ENCODE measurements around the gene ZC3H12A. TPM values are rescaled to one million over a fixed set of nuclear protein-coding genes. Genes with fewer than 3 reads are reported as not detected.
A peak's percentile ranks its signal among the peaks of the same experiment; 100 is the strongest.

The ZC3H12A gene
- total and polyA plus RNA-seq, 2 of the 4 experiments (the other 2 are of a cell fraction): 3.8 to 14.2 TPM

GRCh38 chr1:37477946-37478345 is 3.6 kb downstream of the ZC3H12A start:
- Histone ChIP-seq H3K9me1 (ENCODE audit: insufficient read depth, low read length) (peaks cover 24% of the 10 kb centered on the region), H2BK20ac (ENCODE audit: low read depth, low read length) (peak overlapping the region; percentile 39), H3K18ac (ENCODE audit: low read depth, low read length) (peak overlapping the region; percentile 2; the same call in 1 of the 2 replicates), H3K36me3 (ENCODE audit: control insufficient read depth, insufficient read depth, low read length) (peaks cover 50% of the 10 kb centered on the region), H3K9me3 (ENCODE audit: control insufficient read depth, insufficient read depth, low read length) (no peaks in the 10 kb centered on the region), H2BK5ac (ENCODE audit: low read depth, low read length, poor library complexity, severe bottlenecking) (peak overlapping the region; percentile 97), H3K23ac (ENCODE audit: low read depth, low read length) (0 out of 2 replicates have a peak overlapping the region, but pooled peaks have one; percentile 41), H2AK9ac (replicated peaks; ENCODE audit: low read depth, low read length, poor library complexity) (peak overlapping the region; percentile 98), H3K4me1 (ENCODE audit: control insufficient read depth, insufficient read depth, low read length) (peaks cover 49% of the 10 kb centered on the region), H3K9ac (ENCODE audit: low read depth, low read length) (peak overlapping the region; percentile 83; the same call in 1 of the 2 replicates), H4K8ac (ENCODE audit: low read depth in 2 of 2, low read length in 2 of 2) (peak overlapping the region; percentile 86 to 95), H3K27me3 (ENCODE audit: control insufficient read depth, insufficient read depth, low read length) (no peaks in the 10 kb centered on the region), H4K5ac (ENCODE audit: low read depth, low read length) (no peak overlapping the region; the same call in 1 of the 2 replicates), H3K14ac (replicated peaks; ENCODE audit: low read depth, low read length) (peak overlapping the region; percentile 96; the same call in 1 of the 2 replicates), H3K56ac (ENCODE audit: extremely low read depth, insufficient read depth, low read length) (peak overlapping the region; percentile 72; the same call in 1 of the 2 replicates), H3K4me2 (ENCODE audit: low read depth, low read length) (peak overlapping the region; percentile 96), H3K4ac (ENCODE audit: low read depth, low read length) (peak overlapping the region; percentile 99), H3K4me3 (ENCODE audit: insufficient read depth, low read depth, low read length) (no peak overlapping the region), H2AK5ac (ENCODE audit: low read depth, low read length) (peak overlapping the region; percentile 90), H2BK120ac (ENCODE audit: low read depth, low read length) (peak overlapping the region; percentile 94), H2BK15ac (ENCODE audit: low read depth, low read length) (peak overlapping the region; percentile 83; the same call in 2 of the 3 replicates), H4K20me1 (ENCODE audit: insufficient read depth, low read length) (peaks cover 23% of the 10 kb centered on the region), H4K91ac (ENCODE audit: insufficient read depth, low read depth, low read length) (peak overlapping the region; percentile 95), H2AFZ (replicated peaks; ENCODE audit: low read length, poor library complexity) (no peak overlapping the region), H3K79me1 (ENCODE audit: low read depth in 1 of 2, low read length in 2 of 2) (peaks cover 30 to 80% of the 10 kb centered on the region in 2 experiments; a peak in 3 of 4 replicates), H3K27ac (ENCODE audit: insufficient read depth, low read length) (peak overlapping the region; percentile 94)
- ChIA-PET CTCF (interaction anchor here (0.6 to 3.8 kb wide), 4 partner anchors 9 to 1167 kb away, joined by 3 to 24 read pairs (median 4); no protein-coding TSS in a partner anchor), POLR2A (ENCODE audit: unreplicated experiment) (no interaction called here)
- DNase-seq (no peak), ATAC-seq (ENCODE audit: low read depth) (no peak)
- dilution Hi-C loops (cut with HindIII; ENCODE audit: low sequenced_read_pairs, unreplicated experiment): no loop called here
- WGBS, 2 experiments (ENCODE audit: extremely low coverage in 2 of 2, insufficient read length in 1 of 2): no CpG with 5 or more reads among the region's 5 CpGs
- in situ Hi-C loops (cut with MboI; ENCODE audit: low sequenced_read_pairs): no loop called here
- intact Hi-C loops (cut with micrococcal nuclease): loop anchor here (5.0 kb wide), 1 partner anchor 214 kb away; the partner anchor contains the start of gene CDCA8
- TF ChIP-seq MAZ (IDR thresholded peaks at IDR 0.05; ENCODE audit: borderline replicate concordance, low read depth, low read length) (no peak), POLR2A (IDR thresholded peaks at IDR 0.05; ENCODE audit: low read depth, low read length) (no peak), NFE2L2 (IDR thresholded peaks at IDR 0.05; ENCODE audit: low read depth, low read length) (no peak), MAFK (IDR thresholded peaks at IDR 0.05; ENCODE audit: low read depth, low read length) (no peak), RCOR1 (IDR thresholded peaks at IDR 0.05; ENCODE audit: insufficient replicate concordance, low read length) (no peak), SMC3 (IDR thresholded peaks at IDR 0.05; ENCODE audit: low read depth, low read length) (no peak), BHLHE40 (IDR thresholded peaks at IDR 0.05; ENCODE audit: low read depth, low read length) (no peak), FOS (IDR thresholded peaks at IDR 0.05; ENCODE audit: low read depth, low read length) (no peak)
- TF ChIP-seq, protein P1, sequence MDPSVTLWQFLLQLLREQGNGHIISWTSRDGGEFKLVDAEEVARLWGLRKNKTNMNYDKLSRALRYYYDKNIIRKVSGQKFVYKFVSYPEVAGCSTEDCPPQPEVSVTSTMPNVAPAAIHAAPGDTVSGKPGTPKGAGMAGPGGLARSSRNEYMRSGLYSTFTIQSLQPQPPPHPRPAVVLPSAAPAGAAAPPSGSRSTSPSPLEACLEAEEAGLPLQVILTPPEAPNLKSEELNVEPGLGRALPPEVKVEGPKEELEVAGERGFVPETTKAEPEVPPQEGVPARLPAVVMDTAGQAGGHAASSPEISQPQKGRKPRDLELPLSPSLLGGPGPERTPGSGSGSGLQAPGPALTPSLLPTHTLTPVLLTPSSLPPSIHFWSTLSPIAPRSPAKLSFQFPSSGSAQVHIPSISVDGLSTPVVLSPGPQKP (IDR thresholded peaks at IDR 0.05; ENCODE audit: borderline replicate concordance, low read depth, low read length): no peak
- no TSS peak for BruUV-seq (replicated peaks)

Measured in IMR-90 (cell line).